Left ventricle myocardium superior (tissue), 1 donor: ENCODE data around the gene SLC26A6. TPM values are rescaled to one million over a fixed set of nuclear protein-coding genes. Genes with fewer than 3 reads are reported as not detected.

Experiments used
- ATAC-seq: fragments of 200-7000 bp; cut with Tn5 transposase; one replicate; pipeline ENCODE4 v1.9.1; 2020; ENCODE audit warnings: mild to moderate bottlenecking, moderate library complexity
- DNase-seq: peaks from one replicate; pipeline ENCODE4 v3.0.0-alpha.2; 2020
- intact Hi-C: fragments of 100-400 bp; cut with micrococcal nuclease; formaldehyde crosslinking; loops from one replicate; pipeline ENCODE4 v1.11.0; 2022
- total RNA-seq: library from RNA; stranded (reverse); fragmentation: NEBNext Ultra II Directional; extraction: Animal tissue kit (Norgen Biotek cat#: 25700); gene quantifications from one replicate; pipeline ENCODE4 v1.2.1, GENCODE V29; 2021
- donor health status: DM: no; HTN: yes; CAD: no; lungs with severe emphysema.

SLC26A6 gene
- total RNA-seq, 1 donor from 2014 or later: 12.3 TPM

DNA sequence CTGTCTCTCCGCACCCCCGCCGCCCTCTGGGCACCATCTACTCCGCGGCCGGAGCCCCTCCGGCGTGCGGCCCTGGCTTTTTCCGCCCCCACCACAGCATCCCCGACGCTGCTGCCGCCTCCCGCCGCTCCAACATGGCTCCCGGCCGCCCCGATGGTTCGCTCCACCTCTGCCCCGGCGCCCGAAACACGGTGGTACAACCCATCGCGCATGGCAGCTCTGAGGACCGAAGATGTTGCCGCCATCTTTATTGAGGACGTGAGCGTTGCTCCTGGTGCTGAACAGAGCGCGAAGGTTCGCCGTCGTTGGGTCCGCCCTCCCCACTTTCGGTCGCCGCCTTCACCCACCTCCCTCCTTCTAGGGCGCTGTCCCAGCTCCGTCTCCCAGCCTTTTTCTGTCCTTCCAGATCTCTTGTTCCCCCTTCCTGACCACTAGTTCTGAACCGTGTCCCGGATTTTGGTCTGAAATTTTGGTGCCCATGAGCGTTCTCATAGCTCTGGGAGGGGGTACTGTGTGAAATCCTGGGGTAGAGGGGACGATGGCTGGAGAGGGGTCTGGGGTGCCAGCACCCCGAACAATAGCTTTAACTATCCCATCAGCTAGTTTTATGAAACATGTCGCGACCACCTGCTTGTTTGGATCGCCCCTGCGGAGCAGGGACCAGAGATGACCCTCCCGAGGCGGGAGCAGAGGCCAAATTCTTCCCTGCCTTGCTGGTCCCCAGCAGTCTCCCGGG is 27.7 kb upstream of the SLC26A6 start, which contains the start of gene CELSR3:
TSS of gene CELSR3 (minus strand) at position 134 of the 736 bp plus-strand sequence. CDS start 252 bp downstream, outside the sequence.
- ATAC-seq: peak; percentile 36
- peak; percentile 56 for DNase-seq
- intact Hi-C loops: no loop called here

DNA sequence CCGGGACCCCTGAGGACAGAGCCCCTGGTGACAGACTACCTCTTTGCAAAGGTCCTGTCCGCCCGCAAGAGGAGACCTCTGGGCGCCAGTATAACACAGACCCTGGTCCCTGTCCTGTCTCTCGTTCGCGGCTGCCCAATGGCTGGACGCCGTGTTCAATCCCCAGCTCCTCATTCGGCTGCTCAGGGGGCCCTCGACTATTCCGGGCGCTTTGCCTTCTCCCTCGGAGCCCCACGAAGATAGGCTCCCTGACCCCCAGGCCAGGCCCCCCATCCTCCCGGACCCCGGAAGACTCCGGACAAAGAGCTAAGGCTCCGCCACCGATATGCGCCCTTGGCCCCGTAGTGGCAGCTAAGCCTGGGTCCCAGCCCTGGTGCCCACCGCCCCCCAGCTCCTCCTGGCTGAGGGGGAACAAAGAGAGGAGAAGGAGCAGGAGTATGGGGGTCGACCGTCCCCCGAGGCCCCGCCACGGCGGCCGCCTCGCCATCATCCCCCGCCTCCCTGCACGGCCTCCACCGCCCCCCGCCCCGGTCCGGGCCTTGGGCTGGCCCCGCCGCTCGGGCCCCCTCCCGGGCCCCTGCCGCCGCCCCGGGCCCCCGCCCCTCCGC is 27.0 kb upstream of the SLC26A6 start:
- ATAC-seq: no peak
- no peak for DNase-seq
- intact Hi-C loops: no loop called here

DNA sequence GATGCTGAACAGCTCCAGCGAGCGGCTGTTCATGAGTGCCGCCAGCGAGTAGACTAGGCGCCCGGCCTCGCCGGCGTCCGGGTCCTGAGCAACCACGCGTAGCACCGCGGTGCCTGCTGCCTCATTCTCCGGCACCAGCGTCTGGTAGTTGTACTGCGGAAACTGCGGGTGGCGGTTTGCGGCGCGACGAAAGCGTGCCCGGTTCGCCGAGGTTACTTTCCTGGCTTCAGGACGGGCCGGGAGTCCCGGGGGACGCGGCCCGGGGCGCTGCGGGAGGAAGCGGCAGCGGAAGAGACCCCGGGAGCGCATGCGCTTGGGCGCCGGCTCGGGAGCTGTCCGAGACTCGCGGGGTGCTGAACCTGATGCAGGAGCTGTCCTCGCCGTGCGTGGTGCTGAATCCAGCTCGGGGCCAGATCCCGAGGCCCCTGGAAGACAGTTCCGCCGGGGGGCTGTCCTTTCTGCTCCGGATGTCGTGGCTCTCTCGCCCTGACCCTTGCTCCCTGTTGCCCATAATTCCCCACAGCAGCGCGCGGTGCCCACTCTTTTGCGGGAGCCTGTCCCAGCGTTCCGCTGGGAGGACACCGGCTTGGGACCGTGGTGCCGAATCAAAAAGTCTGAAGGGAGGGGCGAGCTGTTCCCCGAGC is 26.4 kb upstream of the SLC26A6 start:
- intact Hi-C loops: no loop called here
- DNase-seq: peak; percentile 80
- peak; percentile 52 for ATAC-seq

DNA sequence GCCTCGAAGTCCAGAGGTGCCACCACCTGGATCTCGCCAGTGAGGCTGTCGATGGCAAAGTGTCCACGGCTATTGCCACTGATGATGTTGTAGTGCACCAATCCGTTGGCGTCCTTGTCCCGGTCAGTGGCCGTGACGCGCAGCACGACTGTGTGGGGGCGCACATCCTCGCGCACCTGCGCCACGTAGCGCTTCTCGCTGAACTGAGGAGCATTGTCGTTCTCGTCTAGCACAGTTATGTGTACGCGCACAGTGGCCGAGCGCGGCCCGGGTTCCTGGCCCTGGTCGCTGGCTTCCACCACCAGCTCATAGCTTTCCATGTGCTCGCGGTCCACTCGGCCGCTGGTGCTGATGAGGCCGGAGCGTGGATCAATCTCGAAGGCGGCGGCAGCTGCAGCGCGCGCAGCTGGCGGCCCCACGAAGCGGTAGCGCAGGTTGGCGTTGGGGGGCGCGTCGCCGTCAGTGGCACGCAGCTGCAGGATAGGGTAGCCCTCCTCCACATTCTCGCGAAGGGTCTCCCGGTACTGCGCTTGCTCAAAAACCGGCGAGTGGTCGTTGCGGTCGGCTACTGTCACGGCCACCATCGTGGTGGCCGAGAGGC is 25.6 kb upstream of the SLC26A6 start:
- ATAC-seq (no peak), DNase-seq (no peak)
- intact Hi-C loops: no loop called here

DNA sequence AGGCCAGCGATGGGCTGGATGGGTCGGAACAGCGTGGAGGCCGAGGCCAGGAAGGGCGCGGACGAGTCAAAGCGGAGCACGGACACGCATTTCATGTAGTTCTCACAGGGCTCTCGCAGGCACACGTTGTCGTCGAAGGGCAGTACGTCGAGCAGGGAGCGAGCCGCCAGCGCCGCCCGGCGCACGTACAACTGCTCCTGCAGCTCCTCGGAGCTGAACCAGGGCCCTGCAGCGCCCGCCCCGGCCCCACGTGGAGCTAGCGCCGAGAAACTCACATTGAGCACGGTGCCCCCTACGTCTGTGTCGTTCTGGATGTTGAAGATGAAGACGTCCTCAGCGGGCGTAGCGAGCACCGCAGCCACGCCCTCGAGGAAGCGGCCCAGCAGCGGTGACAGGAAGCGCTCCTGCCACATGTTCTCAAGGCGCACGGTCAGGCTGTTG is 21.6 kb upstream of the SLC26A6 start:
- DNase-seq: no peak
- no peak for ATAC-seq
- intact Hi-C loops: no loop called here

GRCh38 chr3:48656061-48656840 is 21.0 kb upstream of the SLC26A6 start:
- ATAC-seq (peak; percentile 96), DNase-seq (peak; percentile 91)
- intact Hi-C loops: no loop called here

GRCh38 chr3:48655606-48656005 is 20.3 kb upstream of the SLC26A6 start:
- no peak for DNase-seq
- no peak for ATAC-seq
- intact Hi-C loops: no loop called here

DNA sequence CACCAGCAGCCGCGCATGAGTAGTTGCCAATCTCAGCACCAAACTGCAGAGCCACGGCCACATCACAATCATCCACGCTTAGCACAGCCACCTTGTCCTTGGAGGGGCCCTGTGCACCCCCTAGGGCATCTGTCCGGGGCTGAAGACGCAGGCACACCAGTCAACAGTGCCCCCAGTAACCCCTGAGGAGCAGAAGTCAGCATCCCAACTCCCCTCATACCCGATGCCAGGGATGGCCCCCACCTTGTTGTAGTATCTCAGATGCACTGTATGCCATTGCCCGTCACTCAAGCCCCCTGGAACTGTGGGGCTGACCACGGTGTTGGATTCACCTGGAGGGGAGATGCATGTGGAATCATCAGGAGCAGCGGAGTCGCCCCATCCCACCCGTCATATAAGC is 19.8 kb upstream of the SLC26A6 start:
- ATAC-seq (no peak), DNase-seq (no peak)
- intact Hi-C loops: no loop called here

GRCh38 chr3:48652923-48653715 is 17.9 kb upstream of the SLC26A6 start:
- ATAC-seq: no peak
- intact Hi-C loops: no loop called here
- no peak for DNase-seq

- ATAC-seq: no peak
- intact Hi-C loops: no loop called here
- DNase-seq: no peak
Observed at GRCh38 chr3:48651771-48652170, 16.5 kb upstream of the SLC26A6 start.

GRCh38 chr3:48650723-48651122 is 15.5 kb upstream of the SLC26A6 start:
- no peak for ATAC-seq

DNA sequence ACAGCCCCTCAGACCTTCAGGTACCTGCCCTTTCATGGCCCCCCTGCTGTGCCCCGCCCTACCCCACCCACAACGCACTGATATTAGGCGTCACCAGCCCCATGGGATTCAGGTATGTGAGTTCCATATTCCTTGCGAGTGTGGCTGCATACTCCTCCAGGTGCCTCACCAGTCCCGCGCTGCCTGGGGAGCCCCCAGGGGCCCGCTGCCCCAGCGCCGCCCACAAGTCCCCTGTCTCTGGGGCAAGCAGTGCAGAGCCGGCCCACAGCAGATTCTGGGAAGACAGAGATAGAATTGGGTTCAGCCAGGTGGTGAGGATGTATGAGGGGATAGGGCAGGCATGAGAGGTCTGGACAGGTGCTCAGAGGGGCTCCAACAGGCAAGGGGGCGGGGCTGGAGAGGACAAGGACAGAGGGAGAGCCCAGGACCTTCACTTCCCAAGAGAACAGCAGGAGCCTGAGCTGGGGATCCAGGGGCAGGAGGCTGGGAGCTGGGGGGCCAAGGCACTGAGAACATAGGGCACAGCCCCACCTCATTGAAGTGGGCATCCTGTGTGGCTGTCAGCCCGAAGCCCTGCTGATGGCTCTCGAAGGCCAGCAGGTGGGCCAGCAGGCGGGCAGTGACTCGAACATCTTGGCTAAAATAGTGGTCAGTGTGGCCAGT is 13.1 kb upstream of the SLC26A6 start:
- ATAC-seq (no peak), DNase-seq (no peak)
- intact Hi-C loops: no loop called here

More at GRCh38 chr3:48650723-48651122, 15.5 kb upstream of the SLC26A6 start:
- intact Hi-C loops: no loop called here
- no peak for DNase-seq

DNA sequence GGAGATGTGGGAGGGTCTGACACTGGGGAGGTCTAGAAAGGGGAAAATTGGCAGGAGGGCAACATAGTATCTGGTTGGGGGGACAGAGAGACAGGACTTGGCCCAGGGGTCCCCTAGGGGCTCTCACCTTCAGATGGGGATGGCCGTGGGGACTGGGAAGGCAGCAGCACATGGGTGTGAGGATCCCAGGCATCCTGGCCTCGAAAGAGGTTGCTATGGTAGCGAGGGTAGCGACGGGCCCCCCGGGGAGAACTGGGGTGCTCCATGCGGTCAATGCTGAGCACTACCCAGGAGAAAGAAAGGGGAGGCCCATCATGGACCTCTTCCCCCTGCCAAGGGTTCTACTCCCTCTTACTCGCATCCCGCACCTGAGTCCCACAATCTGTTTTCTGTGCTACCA is 12.5 kb upstream of the SLC26A6 start:
- ATAC-seq (no peak), DNase-seq (no peak)
- intact Hi-C loops: no loop called here

DNA sequence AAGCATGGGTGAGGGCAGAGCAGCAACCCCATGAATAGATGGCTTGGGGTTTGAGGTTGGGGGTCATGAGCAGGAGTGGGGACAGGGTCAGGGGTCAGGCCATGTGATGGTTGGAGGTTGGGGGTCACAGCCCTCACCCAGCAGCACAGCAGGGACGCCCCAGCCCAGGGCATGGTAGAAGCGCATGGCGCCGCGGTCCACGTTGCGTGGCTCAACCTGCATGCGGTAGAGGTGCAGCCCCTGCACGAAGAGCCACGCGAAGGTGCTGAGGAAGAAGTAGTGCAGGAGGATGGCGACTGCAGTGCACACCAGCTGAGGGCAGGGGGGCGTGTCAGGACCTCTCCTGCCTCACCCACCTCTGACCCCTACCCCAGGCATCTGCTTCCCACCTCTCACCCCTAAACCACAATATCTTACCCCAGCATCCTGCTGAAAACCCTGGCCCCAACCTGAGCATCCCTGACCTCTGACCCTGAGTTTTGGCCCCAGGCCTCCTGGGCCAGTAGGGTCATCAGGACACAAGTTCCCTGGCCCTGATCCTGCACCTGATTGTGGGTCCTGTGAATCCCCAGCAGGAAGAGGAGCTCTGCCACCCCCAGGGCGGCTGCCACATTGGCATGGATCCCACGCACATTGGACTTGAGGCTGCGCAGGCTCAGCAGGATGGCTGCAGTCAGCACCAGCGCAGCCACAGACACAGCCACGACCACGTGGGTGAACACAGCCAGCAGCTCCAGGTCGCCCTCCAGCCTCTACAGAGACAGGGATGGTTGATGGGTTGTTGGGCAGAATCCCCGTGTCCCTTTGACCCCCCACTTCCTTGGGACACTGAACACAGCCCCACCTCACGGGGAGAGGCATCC is 9.9 kb upstream of the SLC26A6 start:
- intact Hi-C loops: no loop called here
- ATAC-seq (no peak), DNase-seq (no peak)

- no peak for DNase-seq
- intact Hi-C loops: no loop called here
Observed at GRCh38 chr3:48642605-48643004, 7.3 kb upstream of the SLC26A6 start.

DNA sequence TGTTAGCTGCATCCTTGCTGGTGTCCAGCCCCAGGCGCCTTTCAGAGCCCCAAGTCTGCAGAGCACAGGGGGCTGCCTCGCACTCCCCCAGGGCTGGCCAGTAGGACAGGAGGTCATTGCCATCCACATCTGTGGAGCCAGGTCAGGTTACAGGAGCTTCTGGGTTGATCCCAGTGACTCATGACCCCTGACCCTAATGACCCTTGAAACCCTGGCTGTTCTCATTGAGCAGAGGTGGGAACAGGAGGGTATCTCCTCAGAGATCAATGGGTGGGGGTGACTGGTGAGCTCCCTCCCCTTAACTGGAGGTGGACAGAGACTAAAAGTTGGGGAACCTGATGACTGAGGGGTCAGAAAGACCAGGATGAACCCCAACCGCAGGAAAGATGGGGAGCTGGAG is 6.1 kb upstream of the SLC26A6 start:
- ATAC-seq: no peak
- no peak for DNase-seq
- intact Hi-C loops: no loop called here

More at GRCh38 chr3:48642605-48643004, 7.3 kb upstream of the SLC26A6 start:
- no peak for ATAC-seq
